Measurements from ENCODE around the gene MXI1.

The MXI1 gene

DNA sequence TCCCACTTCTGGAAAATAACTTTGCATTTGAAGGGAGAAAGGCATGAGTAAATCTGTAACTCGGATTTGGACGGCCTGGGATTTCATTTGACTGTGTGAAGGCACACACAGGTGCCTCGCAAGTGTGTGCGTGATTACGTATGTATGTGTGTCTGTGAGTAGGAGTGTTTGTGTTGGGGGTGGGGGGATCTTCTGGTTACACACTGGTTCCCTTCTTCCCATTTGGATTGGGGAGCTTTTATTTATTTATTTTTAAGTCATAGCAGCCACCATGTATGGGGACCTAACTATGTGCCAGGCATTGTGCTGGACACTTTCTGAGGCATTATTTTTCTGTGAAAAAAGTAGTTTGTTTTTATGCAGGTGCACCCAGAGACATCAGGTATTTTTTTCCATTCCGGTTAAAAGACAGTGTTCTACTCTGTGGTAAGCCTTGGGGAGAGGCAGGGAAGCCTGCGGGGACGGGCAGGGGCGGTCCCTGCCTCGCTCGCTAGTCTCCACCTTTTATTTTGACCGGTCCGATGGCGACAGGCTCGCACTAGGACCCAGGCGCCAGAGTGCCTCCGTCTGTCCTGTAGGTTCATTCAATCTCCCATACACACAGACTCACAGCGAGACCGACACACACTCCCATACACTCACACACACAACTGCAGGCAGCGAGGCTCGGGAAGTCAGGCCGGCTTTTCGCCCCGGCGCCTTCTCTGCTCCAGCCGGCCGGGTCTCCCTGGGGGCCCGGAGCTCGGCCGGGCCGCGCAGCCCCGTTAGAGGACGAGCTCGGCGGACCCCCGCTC lies at the start of gene MXI1:
TSS of gene MXI1 (plus strand) at position 595 of the 794 bp plus-strand sequence. CDS start 204 bp downstream, outside the sequence.
- DNase-seq (ENCODE audit: low read depth in 2 of 2) = peak in 1 of 2 donors; percentile 15

GRCh38 chr10:110158051-110159005 lies 49.1 kb upstream of the MXI1 start:
- no peak for DNase-seq (ENCODE audit: low read depth in 2 of 2)

GRCh38 chr10:110160081-110160480 lies 47.3 kb upstream of the MXI1 start:
- DNase-seq (ENCODE audit: low read depth in 2 of 2) = no peak

DNA sequence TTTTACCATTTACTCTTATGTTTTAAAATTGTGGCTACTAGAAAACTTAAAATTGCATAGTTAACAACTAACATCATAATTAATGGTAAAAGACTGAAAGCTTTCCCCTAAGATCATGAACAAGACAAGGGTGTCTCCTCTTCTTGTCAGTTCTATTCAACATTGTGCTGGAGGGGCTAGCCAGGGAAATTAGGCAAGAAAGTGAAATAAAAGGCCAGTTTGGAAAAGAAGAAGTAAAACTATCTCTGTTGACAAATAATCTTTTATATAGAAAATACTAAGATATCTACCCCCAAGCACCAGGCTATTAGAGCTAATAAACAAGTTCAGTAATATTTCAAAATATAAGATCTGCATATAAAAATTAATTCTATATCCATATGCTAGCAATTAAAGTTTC lies 46.9 kb upstream of the MXI1 start:
- DNase-seq (ENCODE audit: low read depth in 2 of 2) = no peak

DNA sequence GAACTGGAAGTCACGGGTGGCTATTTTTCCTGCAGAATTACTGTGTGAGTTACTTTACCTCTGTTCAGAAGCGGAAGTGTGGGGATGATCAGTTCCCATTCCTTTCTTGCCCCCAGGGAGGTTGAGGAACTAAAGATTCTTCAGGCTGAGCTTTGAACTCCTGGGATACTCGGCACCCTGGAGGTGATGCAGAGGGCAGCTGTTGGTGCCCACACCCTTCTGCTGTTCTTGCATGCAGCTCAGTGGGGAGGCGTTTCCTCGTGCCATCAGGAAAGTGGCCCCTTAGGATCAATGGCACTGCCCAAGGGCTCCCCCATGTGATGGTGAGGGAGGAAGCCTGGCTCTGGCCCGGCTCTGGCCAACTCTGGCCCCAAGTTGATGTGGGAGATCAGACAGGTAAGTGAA lies 44.7 kb upstream of the MXI1 start:
- DNase-seq (ENCODE audit: low read depth in 2 of 2) = no peak

DNA sequence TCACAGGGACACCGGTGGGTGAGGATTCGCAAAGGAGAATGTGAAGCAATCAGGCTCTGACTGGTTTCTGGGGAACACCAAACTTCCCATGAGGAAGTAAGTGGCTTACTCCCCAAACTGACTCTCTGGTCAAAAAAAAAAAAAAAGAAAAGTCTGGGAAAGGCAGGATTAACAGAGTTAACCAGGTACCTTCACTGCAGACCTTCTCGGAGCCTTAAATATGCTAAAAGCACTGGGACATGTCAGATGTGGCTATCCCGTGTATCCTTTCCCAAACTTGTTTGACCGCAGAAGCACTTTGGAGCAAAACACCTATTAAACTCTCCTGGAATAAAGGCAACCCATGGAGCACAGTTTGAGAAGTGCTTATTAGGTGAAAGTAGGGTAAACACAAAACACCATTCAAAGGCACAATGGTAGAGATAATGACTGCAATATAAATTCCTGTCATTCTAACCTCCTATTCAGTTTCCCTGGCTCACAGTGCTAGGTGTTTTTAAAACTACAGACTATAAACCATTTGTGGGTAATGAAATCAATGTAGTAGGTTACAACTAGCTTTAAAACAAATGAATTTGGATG lies 44.1 kb upstream of the MXI1 start:
- DNase-seq (ENCODE audit: low read depth in 2 of 2) = no peak

- no peak for DNase-seq (ENCODE audit: low read depth in 2 of 2)
Observed at GRCh38 chr10:110163841-110164240, 43.6 kb upstream of the MXI1 start.

DNA sequence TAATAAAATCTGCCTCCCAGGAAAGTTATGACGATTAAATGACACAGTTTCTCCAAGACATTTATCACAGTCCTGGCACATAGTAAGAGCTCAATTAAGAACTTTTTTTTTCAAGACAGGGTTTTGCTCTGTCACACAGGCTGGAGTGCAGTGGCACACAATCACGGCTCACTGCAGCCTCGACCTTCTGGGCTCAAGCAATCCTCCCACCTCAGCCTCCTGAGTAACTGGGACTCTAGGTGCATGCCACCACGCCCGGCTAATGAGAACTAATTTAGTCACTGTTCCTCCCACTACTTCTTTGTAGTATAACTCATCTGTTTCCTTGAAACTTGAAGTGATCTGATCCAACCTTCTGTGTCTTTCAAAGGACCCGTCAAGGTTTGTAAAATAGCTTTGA lies 42.2 kb upstream of the MXI1 start:
- DNase-seq (ENCODE audit: low read depth in 2 of 2) = peak in 1 of 2 donors; percentile 23

- no peak for DNase-seq (ENCODE audit: low read depth in 2 of 2)
Observed at GRCh38 chr10:110167149-110167548, 40.3 kb upstream of the MXI1 start.

DNA sequence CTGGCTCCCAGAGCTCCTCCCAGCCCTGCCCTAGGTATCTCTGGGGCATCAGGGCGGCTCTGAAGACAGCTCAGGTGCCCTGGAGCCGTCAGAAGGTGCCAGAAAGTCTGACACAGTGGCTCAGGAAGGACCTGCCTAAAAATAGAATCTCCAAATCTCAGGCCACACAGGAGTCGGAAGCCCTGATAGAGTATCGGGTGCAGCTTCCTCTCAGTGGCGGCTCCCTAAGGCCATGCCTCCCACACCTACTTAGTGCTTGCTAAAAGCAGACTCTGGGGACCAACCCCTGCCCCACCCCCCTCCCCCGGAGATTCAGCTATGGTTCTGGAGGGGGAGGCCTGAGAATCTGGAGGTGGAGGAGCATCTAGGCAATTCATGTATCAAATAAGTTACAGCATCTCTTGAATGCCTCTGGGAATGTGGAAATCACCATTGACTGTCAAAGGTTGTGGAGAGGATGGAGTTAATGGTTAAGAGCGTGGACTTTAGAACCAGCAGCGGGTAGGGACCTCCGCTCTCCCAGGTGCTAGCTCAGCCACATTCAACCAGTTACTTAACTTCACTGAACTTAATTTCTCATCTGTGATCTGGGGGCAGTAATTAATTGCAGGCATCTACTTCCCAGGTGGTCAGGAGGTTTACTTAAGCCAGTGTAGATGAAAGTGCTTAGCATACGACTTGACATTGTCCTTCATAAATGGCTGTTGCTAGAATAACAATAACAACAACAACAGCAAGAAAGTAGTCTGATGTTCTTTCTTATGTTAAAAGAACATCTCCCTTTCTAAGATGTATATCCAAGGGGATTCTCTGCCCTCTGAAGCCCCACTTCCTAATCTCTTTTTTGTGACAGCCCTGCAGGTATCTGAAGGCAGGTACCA lies 38.6 kb upstream of the MXI1 start:
- no peak for DNase-seq (ENCODE audit: low read depth in 2 of 2)

GRCh38 chr10:110169586-110169985 lies 37.8 kb upstream of the MXI1 start:
- no peak for DNase-seq (ENCODE audit: low read depth in 2 of 2)

GRCh38 chr10:110170142-110170971 lies 37.0 kb upstream of the MXI1 start:
- DNase-seq (ENCODE audit: low read depth in 2 of 2) = no peak

DNA sequence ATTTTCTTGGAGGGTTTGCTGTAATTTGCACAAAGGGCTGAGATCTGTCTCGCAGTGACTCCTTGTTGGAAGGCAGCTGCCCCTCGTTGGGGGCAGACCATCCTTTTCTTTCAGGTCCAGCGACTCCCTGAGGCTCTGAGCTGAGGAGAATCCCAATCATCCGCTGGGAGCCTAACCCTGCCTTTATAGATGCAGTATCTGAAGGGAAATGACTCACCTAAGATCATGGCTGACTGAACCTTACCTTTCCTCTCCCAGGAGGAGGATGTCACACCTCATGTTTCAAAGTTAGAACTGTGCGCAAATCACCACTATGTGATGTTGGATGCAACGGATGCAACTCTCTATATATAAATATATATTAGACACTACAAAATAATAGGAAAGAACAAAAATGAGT lies 36.4 kb upstream of the MXI1 start:
- no peak for DNase-seq (ENCODE audit: low read depth in 2 of 2)

DNA sequence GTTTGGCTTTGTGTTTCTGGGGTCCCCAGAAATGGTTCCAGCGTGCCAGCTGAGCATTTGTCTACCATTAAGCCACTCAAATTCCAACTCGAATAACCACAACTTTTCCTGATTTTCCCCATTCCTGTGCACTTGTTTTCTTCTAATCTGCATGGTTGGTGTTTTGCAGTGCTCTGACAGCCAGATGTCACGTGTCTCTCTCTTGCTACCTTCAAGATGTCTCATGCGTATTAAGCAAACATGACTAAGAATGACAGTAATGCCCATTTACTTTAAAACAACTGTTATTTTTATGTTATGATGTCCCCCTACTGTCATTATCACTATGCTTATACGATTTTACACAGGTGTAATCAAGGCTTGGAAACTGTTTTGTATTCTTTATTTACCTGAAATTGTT lies 35.2 kb upstream of the MXI1 start:
- DNase-seq (ENCODE audit: low read depth in 2 of 2) = no peak

GRCh38 chr10:110174201-110174600 lies 33.2 kb upstream of the MXI1 start:
- no peak for DNase-seq (ENCODE audit: low read depth in 2 of 2)

DNA sequence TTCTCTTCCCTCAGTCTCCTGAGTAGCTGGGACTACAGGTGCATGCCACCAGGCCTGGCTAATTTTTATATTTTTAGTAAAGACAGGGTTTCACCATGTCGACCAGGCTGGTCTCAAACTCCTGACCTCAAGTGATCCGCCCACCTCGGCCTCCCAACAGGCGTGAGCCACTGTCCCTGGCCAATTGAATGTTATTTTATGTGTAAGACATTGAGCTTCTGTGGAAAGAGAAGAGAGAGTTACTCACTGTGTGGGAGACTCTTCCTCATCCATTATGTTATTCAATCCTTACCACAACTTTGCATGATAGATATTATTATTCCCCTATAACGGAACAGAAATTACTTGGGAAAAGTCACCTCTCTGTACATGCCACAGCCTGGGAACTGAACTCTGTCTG lies 32.6 kb upstream of the MXI1 start:
- no peak for DNase-seq (ENCODE audit: low read depth in 2 of 2)

- DNase-seq (ENCODE audit: low read depth in 2 of 2) = no peak
Observed at GRCh38 chr10:110175406-110175805, 32.0 kb upstream of the MXI1 start.

DNA sequence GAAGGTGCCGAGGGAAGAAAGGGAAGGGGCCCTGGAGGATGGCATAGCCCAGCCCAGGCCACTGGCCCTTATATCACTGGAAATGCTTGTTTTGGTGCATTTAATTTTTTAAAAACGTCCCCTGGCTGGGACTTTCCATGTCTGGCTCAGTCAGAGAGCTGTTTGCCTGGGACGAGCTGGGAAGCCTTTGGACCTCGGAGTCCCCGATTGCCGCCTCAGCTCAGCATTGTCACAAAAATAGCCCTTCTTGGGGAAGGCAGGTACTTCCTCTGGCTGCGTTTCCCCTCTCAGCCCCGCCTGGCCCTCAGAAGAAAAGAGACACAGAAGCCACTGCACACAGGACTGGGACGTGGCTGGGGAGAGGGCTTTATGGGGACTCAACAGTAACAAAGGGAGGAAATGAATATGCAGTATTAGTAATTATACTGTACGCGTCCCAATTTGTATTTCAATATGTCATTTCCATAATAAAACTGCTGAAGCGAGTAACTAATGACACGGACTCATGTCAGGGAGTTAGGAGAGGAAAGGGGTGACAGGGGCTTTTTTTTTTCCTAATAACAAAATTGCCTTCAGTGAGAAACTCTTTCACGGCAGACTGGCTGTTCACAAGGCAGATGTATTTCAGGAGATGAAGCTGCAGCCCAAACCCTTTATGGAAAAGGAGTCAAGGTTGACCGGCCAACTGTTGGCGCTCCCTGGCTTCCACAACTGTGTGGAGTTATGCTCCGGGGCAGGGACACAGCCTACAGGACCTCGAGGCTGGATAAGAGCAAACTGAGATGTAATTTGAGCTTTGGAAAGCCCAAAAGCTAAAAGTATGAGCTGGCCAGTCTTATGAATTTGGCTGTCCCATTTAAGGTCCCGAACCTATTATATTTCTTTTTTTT lies 31.0 kb upstream of the MXI1 start:
- DNase-seq (ENCODE audit: low read depth in 2 of 2) = no peak

DNA sequence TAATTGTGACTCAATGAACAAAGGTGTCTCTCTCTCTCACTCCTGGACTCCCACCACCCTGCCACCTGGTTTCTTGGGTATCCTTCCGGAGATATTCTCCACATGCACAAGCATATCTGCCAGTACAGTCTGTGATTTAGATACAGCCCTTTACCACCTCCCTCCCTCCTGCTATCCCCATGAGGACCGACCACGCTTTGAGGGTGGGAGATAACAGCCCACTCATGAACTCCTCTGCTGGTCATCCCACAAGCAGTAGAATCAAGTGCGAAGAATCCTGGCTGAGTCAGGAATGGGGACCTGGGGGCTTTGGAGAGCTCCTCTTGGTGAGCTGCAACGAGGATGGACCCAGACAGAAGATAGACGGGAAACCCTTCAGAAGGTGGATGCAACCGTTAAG lies 28.2 kb upstream of the MXI1 start:
- DNase-seq (ENCODE audit: low read depth in 2 of 2) = no peak

Data from stimulated activated CD8-positive, alpha-beta memory T cell treated with anti-CD3 and anti-CD28 coated beads, Interleukin-15, amount 100 ng/mL, for 48 hours (primary cell).